K562 (cell line): ENCODE measurements around the gene PCYT1A. TPM values are rescaled to one million over a fixed set of nuclear protein-coding genes. Genes with fewer than 3 reads are reported as not detected.

Source experiments
- ATAC-seq: fragments of 200-7000 bp; cut with Tn5 transposase; 3 replicates; pipeline ENCODE4 v1.9.1; 2020; ENCODE audit warnings: moderate library complexity
- BruUV-seq: library from RNA; stranded (reverse); fragments of 400-500 nt; replicated peaks from 2 replicates; lab custom pipeline; 2021; lab: Mats Ljungman, UMichigan
- CTCF ChIA-PET: fragments of 300-600 bp; formaldehyde crosslinking; extraction: SDS; loops from one replicate; lab custom pipeline; 2021; ENCODE audit warnings: low intra/inter-chr PET ratio; lab: Yijun Ruan, JAX
- POLR2A ChIA-PET: fragments of 300-600, 350-650 bp; sonication (Branson Sonifier 250); formaldehyde crosslinking; extraction: SDS; loops from one replicate; lab custom pipeline; 2021; ENCODE audit warnings: antibody characterized with exemption, inconsistent platforms; lab: Yijun Ruan, JAX
- DNase-seq, 4 experiments: peaks; one replicate each; pipeline versions ENCODE4 v3.0.0 to v3.0.0-alpha.2; 2011 to 2018; ENCODE audit warnings: low spot score in 3 of 4, mixed read lengths in 3 of 4; ENCODE audit errors: extremely low read depth in 1 of 4
- FAIRE-seq: peaks from 2 replicates; lab custom pipeline; 2011; peaks lifted over from hg19 to GRCh38; lab: Jason Lieb, UNC
- H2AFZ ChIP-seq: 2 replicates; pipeline ENCODE4 v1.6.0; 2011; ENCODE audit warnings: low read depth, low read length, control low read depth, inconsistent platforms
- H3K27ac ChIP-seq: fragments of 200-600 bp; 3 replicates; pipeline ENCODE4 v1.8.0; 2011; ENCODE audit warnings: low read depth, mild to moderate bottlenecking, control low read depth, inconsistent platforms, low read length, moderate library complexity, mixed read lengths; ENCODE audit errors: extremely low read depth
- H3K27me3 ChIP-seq, 2 experiments: fragments of 300-600 bp in 1 of 2; 2 replicates in 1 of 2; 3 replicates in 1 of 2; pipeline versions ENCODE4 v1.6.0 to v1.8.0; 2011; ENCODE audit warnings: inconsistent platforms in 2 of 2, low read length in 2 of 2, mild to moderate bottlenecking in 1 of 2, mixed read lengths in 1 of 2, moderate library complexity in 1 of 2; ENCODE audit not compliant: control insufficient read depth in 2 of 2, insufficient read depth in 2 of 2
- H3K36me3 ChIP-seq: fragments of 300-600 bp; 3 replicates; pipeline ENCODE4 v1.8.0; 2011; ENCODE audit warnings: mild to moderate bottlenecking, low read length, inconsistent platforms; ENCODE audit not compliant: control insufficient read depth, insufficient read depth
- H3K4me1 ChIP-seq, 2 experiments: fragments of 200-600 bp in 1 of 2; replicated peaks in 1 of 2; 2 replicates in 1 of 2; 3 replicates in 1 of 2; pipeline versions ENCODE4 v1.5.1 to v1.8.0; 2011; ENCODE audit warnings: inconsistent platforms in 2 of 2, low read length in 2 of 2, mild to moderate bottlenecking in 1 of 2, mixed read lengths in 1 of 2, moderate library complexity in 1 of 2; ENCODE audit not compliant: control insufficient read depth in 2 of 2, insufficient read depth in 2 of 2
- H3K4me2 ChIP-seq: 2 replicates; pipeline ENCODE4 v1.6.1; 2011; ENCODE audit warnings: low read length, control low read depth, inconsistent platforms, mixed read lengths; ENCODE audit not compliant: insufficient read depth
- H3K4me3 ChIP-seq: fragments of 200-600 bp; sonication (generic), shearing (Covaris generic); 2 replicates; pipeline ENCODE4 v1.5.1; 2016; ENCODE audit warnings: control low read depth, inconsistent platforms
- H3K79me2 ChIP-seq: fragments of 200-600 bp; 3 replicates; pipeline ENCODE4 v1.8.0; 2011; ENCODE audit warnings: low read length, inconsistent platforms; ENCODE audit not compliant: control insufficient read depth, insufficient read depth
- H3K9ac ChIP-seq, 2 experiments: 2 replicates each; pipeline versions ENCODE4 v1.6.0 to v1.6.1; 2011; ENCODE audit warnings: low read depth in 2 of 2, low read length in 2 of 2, control low read depth in 1 of 2, inconsistent platforms in 1 of 2, mild to moderate bottlenecking in 1 of 2, mixed read lengths in 1 of 2; ENCODE audit not compliant: insufficient read depth in 1 of 2
- H3K9me1 ChIP-seq: one replicate; pipeline ENCODE4 v1.6.0; 2011; ENCODE audit warnings: inconsistent platforms, mild to moderate bottlenecking, low read length, moderate library complexity; ENCODE audit not compliant: control insufficient read depth, insufficient read depth
- H3K9me3 ChIP-seq: replicated peaks from 2 replicates; pipeline ENCODE4 v1.5.1; 2011; ENCODE audit warnings: low read depth, low read length, inconsistent platforms; ENCODE audit not compliant: control insufficient read depth, insufficient read depth
- H4K20me1 ChIP-seq: replicated peaks from 2 replicates; pipeline ENCODE4 v1.6.1; 2011; ENCODE audit warnings: low read length, inconsistent platforms, mixed read lengths; ENCODE audit not compliant: control insufficient read depth, insufficient read depth
- BCOR ChIP-seq: fragments of 450-650 bp; IDR thresholded peaks from 2 replicates; pipeline ENCODE4 v1.6.1; 2016
- KDM1A ChIP-seq, 2 experiments: fragments of 450-650 bp; IDR thresholded peaks; 2 replicates each; pipeline ENCODE4 v1.6.1; 2016; ENCODE audit warnings: mild to moderate bottlenecking in 2 of 2
- PKNOX1 ChIP-seq: fragments of 450-650 bp; IDR thresholded peaks from 2 replicates; pipeline ENCODE4 v1.6.1; 2016
- RBM25 ChIP-seq: fragments of 200-400 bp; formaldehyde crosslinking; IDR thresholded peaks from 2 replicates; pipeline ENCODE4 v1.6.1; 2018; ENCODE audit warnings: low read length, low read depth, moderate library complexity; ENCODE audit not compliant: severe bottlenecking
- RCOR1 ChIP-seq, 2 experiments: IDR thresholded peaks; 2 replicates each; pipeline ENCODE4 v1.6.1; 2012; ENCODE audit warnings: low read depth in 2 of 2, low read length in 2 of 2, borderline replicate concordance in 1 of 2, improper control_type of control experiment in 1 of 2
- SP1 ChIP-seq: sonication (generic); formaldehyde crosslinking; IDR thresholded peaks from 2 replicates; pipeline ENCODE4 v1.8.1; 2022; ENCODE audit warnings: mild to moderate bottlenecking, missing genetic modification reagents
- TFAM ChIP-seq: fragments of 250-450 bp; sonication (Bioruptor Pico); conservative IDR thresholded peaks from 2 replicates; pipeline ENCODE4 v1.5.0; 2021; ENCODE audit warnings: mild to moderate bottlenecking, moderate library complexity
- ZFP36 ChIP-seq: fragments of 150-350 bp; IDR thresholded peaks from 2 replicates; pipeline ENCODE4 v1.6.1; 2018; ENCODE audit warnings: low read length, low read depth; ENCODE audit not compliant: partially characterized antibody
- WGBS: fragments of 100-300 bp; shearing (Covaris generic); methylation state at CpG from one replicate; pipeline ENCODE4 v1.1.6; 2016; ENCODE audit warnings: low coverage, mixed read lengths; ENCODE audit not compliant: insufficient coverage; ENCODE audit errors: missing lambda C conversion rate; 5-methylcytosine and 5-hydroxymethylcytosine counted together
- in situ Hi-C: fragments of 300-500 bp; cut with MboI; formaldehyde crosslinking; loops from 4 replicates; pipeline ENCODE4 v1.15.0; 2018; ENCODE audit warnings: inconsistent platforms, mixed read lengths
- intact Hi-C: fragments of 100-400 bp; cut with micrococcal nuclease; formaldehyde crosslinking; loops from 2 replicates; pipeline ENCODE4 v1.14.2; 2022
- polyA plus RNA-seq, 8 experiments: library from polyadenylated mRNA; depleted of rRNA in 4 of 8; stranded (reverse) in 5 of 8; unstranded in 3 of 8; fragments of >200 nt; fragmentation: Nextera tagmentation in 2 of 8; fragmentation: Illumina TruSeq in 1 of 8; extraction: Ambion mirVana in 2 of 8; extraction: Trizol in 1 of 8; gene quantifications; 2 replicates each; pipeline versions ENCODE4 v1.2.1 to v1.2.3, GENCODE V29; 2011 to 2014; ENCODE audit warnings: inconsistent platforms in 1 of 8, missing spikeins in 1 of 8
- total RNA-seq, 7 experiments: library from RNA; depleted of rRNA in 6 of 7; stranded (reverse); fragments of >200 nt in 6 of 7; fragmentation: Illumina TruSeq in 2 of 7; extraction: Trizol in 2 of 7; gene quantifications; 2 replicates each; pipeline versions ENCODE4 v1.2.1 to v1.2.3, GENCODE V29; 2011 to 2021; ENCODE audit warnings: low replicate concordance in 1 of 7

Gene PCYT1A
- total and polyA plus RNA-seq, 9 of the 15 experiments (the other 6 are each of a cell fraction or from before 2014, with no cell fraction given) = 13.4 to 62.8 (median 49.4) TPM

DNA sequence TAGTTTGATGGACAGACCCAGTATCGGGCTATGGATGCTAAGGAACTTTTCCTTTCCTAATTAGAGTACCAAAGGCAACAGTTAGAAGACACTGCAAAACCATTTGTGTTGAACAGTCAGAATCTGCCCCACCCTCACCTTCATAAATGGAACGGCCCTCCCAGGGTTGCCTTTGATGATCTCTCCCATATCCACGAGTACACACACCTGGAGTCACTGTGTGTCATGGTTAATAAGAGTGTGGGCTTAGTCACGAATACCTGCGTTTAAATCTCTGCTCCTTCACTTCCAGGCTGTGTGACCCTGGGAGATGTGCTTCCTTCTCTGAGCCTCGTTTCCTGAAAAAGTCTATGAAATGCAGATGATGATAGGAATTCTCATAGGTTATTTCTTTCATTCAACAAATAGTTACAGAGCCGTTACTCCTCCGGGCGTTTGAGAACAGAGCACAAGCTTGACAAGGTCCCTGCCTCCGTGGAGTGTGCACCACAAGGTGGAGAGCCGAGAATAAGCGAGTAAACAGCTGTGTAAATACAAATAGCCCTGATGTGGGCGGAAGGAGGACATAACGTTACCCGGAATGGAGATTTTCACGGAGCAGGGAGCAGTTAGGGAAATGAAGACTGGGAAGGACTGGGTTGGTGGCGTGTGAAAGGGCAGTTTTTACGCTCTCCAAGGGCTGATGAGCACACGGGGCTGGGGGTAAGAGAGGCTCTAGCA lies 64.5 kb downstream of the PCYT1A start:
- DNase-seq = no peak
- intact Hi-C loops = no loop called here
- Histone ChIP-seq H3K4me2 (peak overlapping the region; percentile 52), H3K9me3 (no peaks in the 10 kb centered on the region), H2AFZ (peak overlapping the region; percentile 87), H3K9me1 (no peaks in the 10 kb centered on the region), H4K20me1 (no peaks in the 10 kb centered on the region), H3K79me2 (no peaks in the 10 kb centered on the region), H3K4me3 (no peak overlapping the region), H3K27me3 (no peaks in the 10 kb centered on the region), H3K4me1 (peaks cover 10 to 22% of the 10 kb centered on the region in 2 experiments; a peak in 4 of 5 replicates), H3K36me3 (no peaks in the 10 kb centered on the region), H3K27ac (no peak overlapping the region), H3K9ac (no peak overlapping the region)
- FAIRE-seq = no peak
- in situ Hi-C loops = loop anchor here (25.0 kb wide), 1 partner anchor 511 kb away; the partner anchor contains the start of gene MUC20
- TF ChIP-seq RCOR1 (IDR thresholded peaks at IDR 0.05; ENCODE audit: borderline replicate concordance in 1 of 2, low read depth in 2 of 2, low read length in 2 of 2) (0 out of 4 replicates have a peak, but pooled peaks of 1 of the 2 experiments have one; percentile 3), KDM1A (IDR thresholded peaks at IDR 0.05) (peak in 1 of 2 experiments; percentile 44; a peak in 2 of 4 replicates), SP1 (CRISPR knock-in tag) (no peak), BCOR (peak; percentile 74; the same call in 1 of the 2 replicates), PKNOX1 (0 out of 2 replicates have a peak, but pooled peaks have one; percentile 5), TFAM (CRISPR knock-in tag) (no peak), ZFP36 (peak; percentile 53), RBM25 (peak; percentile 52)
- ATAC-seq = no peak
- ChIA-PET CTCF (no interaction called here), POLR2A (no interaction called here)
- WGBS = 33% methylated on average over 18 of the region's 19 CpGs
- no TSS peak for BruUV-seq
